ENCODE results near the gene ACAN.

Gene ACAN

DNA sequence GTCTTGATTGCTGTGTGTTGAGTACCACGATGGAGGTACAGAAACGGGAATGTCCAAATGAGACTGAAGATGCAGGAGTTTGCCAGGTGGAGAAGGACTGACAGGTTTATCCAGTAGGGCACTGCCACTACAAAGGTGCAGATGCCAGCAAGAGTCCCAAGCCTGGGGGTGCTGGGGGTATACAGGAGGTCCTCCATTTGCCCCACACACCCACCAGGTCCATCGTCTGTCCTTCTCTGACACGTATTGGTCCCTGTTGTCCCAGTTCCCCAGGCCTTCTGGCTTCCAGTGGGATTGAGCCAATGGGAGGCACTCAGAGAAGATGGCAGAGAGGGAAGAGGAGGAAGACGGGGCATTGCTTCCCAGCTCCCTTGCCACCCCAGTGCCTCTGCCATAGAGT lies 85.5 kb downstream of the ACAN start:
- Mint-ChIP-seq H3K9me3 (no peaks in the 10 kb centered on the region), H3K4me3 (no peak overlapping the region), H3K36me3 (ENCODE audit: low read depth) (peaks cover 19% of the 10 kb centered on the region), H3K27me3 (ENCODE audit: low read depth) (no peaks in the 10 kb centered on the region), H3K27ac (no peak overlapping the region), H3K4me1 (ENCODE audit: low read depth) (peaks cover 11% of the 10 kb centered on the region)

DNA sequence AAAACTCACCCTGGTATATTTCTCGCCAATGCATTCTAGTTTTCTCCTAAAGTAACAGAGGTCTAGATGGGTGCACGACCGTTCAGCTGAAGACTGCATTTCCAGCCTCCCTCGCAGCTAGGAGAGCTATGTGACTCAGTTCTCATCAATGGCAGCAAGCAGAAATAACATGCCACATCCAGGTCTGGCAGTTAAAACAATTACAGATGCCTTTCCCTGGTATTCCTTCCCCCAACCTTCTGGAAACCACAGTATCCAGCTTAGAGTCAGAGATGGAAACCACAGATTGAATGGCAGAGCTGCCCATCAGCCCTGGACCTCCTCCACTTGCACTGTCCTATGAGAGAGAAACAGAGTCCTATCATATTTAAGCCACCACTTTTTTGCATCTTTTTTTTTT lies 87.3 kb downstream of the ACAN start:
- Mint-ChIP-seq H3K9me3 (no peaks in the 10 kb centered on the region), H3K4me3 (no peak overlapping the region), H3K27ac (no peak overlapping the region), H3K36me3 (ENCODE audit: low read depth) (peaks cover 10% of the 10 kb centered on the region), H3K4me1 (ENCODE audit: low read depth) (peaks cover 18% of the 10 kb centered on the region), H3K27me3 (ENCODE audit: low read depth) (no peaks in the 10 kb centered on the region)

DNA sequence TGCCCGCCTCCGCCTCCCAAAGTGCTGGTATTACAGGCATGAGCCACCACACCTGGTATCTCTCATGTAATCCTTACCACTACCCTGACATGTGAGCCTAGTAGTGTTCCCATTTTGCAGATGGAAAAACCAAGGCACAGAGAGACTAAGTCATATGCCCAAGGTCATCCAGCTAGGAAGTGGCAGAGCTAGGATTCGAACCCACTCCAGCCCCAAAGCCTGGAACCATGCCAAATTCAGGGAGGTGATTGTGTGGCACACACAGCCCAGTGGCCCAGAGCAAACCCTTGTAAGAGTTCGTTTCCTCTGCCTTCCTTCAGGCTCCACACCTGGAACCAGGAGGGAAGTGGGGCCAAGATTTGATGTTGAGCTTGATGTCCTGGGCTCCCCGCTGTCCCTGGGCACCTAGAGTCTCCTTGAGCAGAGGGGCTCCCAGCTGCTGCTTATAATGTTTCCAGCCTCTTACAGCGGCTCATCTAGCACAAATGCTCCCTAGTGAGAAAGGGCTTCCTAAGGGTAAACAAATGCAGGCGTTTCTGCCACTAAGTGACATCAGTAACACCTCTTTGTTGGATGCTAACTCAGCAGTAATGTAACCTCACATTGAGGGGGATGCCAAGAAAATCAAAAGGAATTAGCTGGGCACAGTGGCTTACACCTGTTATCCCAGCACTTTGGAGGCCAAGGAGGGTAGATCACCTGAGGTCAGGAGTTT lies 88.5 kb downstream of the ACAN start:
- Mint-ChIP-seq H3K27ac (no peak overlapping the region), H3K9me3 (no peaks in the 10 kb centered on the region), H3K27me3 (ENCODE audit: low read depth) (no peaks in the 10 kb centered on the region), H3K36me3 (ENCODE audit: low read depth) (peaks cover 10% of the 10 kb centered on the region), H3K4me3 (no peak overlapping the region), H3K4me1 (ENCODE audit: low read depth) (peaks cover 25% of the 10 kb centered on the region)

DNA sequence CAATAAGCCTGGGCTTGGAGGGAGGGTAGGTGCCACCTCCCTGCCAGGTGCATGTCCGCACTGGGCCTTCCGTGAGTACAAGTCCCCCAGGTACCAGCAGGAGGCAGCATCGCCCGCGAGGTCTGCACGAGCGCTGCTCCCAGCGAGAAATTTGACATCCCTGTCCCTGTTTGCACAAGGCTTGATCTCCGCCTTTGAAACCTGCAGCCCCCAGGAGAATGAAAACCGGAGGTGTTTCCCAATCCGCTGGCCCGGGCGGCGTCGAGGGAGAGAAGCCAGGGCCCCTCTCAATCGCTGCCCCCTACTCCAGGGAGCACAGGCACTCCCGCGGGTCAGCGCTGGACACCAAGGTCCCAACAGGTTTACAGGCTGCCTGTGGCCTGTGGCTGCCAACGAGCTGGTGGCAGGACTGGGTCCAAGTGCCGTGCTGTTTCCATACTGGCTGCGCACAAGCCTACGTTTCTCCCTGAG lies 91.1 kb downstream of the ACAN start:
- Mint-ChIP-seq H3K9me3 (no peaks in the 10 kb centered on the region), H3K4me1 (ENCODE audit: low read depth) (peaks cover 36% of the 10 kb centered on the region), H3K27ac (peak overlapping the region; percentile 73)

DNA sequence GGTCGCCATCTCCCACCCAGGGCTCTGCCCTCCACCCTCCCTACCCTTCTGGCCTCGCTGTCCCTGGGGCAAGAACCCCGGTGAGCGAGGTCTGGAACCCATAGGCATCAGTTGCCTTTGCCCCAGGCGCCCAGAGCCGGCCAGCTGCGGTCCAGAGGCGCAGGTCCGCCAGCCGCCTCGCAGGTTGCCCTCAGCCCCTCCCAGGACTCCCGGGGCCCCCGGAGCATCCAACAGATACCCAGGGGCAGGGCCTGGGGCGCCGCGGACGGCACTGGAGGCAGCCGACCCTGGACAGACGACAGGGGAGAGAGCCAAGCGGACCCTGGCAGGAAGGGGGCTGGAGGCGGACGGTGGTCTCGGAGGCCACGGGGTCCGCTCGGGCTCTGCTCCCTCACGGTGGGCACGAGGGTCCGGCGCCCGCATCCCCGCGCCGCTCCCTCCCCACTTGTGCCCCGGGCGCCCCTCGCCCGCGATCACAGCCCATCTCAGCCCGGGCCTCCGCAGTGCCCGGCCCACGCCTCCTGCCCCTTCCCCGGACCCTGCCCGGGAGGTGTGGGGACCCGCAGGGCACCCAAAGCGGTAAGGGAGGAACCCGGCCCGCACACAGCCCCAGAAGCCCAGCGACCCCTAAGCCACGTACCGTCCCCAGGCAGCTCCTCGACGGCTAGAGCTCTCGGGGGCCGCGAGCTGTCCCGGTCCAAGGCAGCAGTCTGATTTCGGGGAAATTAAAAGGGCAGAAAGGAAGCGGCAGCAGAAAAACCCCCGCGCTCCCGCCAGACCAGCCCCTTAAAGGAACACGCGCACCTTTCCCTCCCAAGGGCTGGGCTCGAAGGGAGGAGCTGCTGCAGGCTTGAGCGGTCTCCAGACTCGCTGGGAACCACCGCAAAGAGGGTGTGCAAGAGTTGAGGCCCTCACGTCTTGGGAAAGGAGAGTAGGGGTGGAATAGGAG lies 91.9 kb downstream of the ACAN start, which contains the start of gene HAPLN3:
Gene HAPLN3 (minus strand): TSS at position 726 of the 949 bp plus-strand sequence. CDS start 8,246 bp downstream, outside the sequence.
- H3K4me1 Mint-ChIP-seq (ENCODE audit: low read depth), result peaks cover 36% of the 10 kb centered on the region
- H3K4me3 Mint-ChIP-seq, result peak within 1 kb of the TSS; percentile 90
- peak within 1 kb of the TSS; percentile 73 for H3K27ac Mint-ChIP-seq
- H3K9me3 Mint-ChIP-seq, result no peaks in the 10 kb centered on the region
- no peaks in the 10 kb centered on the region for H3K27me3 Mint-ChIP-seq (ENCODE audit: low read depth)
- H3K36me3 Mint-ChIP-seq (ENCODE audit: low read depth), result no peaks in the 10 kb centered on the region

More for the DNA sequence above, 91.1 kb downstream of the ACAN start:
- peaks cover 3% of the 10 kb centered on the region for H3K36me3 Mint-ChIP-seq (ENCODE audit: low read depth)
- no peaks in the 10 kb centered on the region for H3K27me3 Mint-ChIP-seq (ENCODE audit: low read depth)
- H3K4me3 Mint-ChIP-seq, result peak overlapping the region; percentile 90

DNA sequence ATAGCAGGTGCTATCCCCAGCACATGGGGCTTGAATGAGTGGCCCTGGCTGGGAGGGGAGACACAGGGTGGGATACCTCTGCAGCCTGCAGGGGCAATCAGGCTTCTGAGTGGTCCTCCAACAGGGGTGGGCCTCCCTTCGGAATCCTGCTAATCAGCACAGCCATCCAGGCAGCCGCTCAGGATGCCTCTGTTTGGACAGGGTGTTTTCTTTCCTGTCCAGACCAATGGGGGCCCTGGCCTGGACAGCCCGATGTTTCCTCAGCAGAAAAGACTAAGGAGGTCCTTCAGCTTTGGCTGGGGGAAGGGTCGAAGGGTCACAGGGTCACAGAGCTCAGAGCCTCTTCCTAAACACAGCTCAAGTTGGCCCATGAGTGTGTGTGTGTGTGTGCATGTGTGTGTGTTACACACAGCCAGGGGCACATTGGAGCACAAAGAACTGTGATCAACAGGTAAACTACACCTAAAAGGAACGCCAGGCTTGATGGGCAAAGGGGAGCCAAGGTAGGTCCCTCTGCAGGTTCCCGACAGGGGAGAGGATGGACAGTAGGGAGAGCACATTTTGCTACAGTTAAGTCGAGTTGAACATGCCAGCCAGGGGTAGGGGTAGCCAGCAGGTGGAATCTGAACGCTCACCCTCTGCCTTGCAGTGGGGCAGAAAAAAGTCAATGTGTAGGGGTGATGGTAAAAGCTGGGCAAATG lies 93.2 kb downstream of the ACAN start:
- no peaks in the 10 kb centered on the region for H3K36me3 Mint-ChIP-seq (ENCODE audit: low read depth)
- H3K27me3 Mint-ChIP-seq (ENCODE audit: low read depth), result no peaks in the 10 kb centered on the region
- peaks cover 35% of the 10 kb centered on the region for H3K4me1 Mint-ChIP-seq (ENCODE audit: low read depth)
- H3K9me3 Mint-ChIP-seq, result no peaks in the 10 kb centered on the region
- peak overlapping the region; percentile 19 for H3K4me3 Mint-ChIP-seq
- peak overlapping the region; percentile 32 for H3K27ac Mint-ChIP-seq

DNA sequence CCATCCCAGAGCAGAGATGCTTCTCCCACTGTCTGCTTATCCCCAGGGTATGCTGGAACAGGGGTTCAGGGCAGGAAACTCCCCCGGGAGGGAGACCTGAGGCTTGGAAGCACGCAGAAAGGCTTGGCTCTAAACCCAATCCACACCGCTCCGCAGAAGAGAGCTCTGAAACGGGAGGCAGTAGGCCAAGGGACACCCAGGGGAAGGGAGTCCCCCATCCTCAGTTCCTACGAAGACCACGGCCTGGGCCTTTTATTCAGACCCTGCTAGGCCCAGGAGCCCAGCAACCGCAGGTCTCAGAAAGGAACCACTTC lies 93.9 kb downstream of the ACAN start:
- Mint-ChIP-seq H3K4me3 (no peak overlapping the region), H3K9me3 (no peaks in the 10 kb centered on the region), H3K36me3 (ENCODE audit: low read depth) (no peaks in the 10 kb centered on the region), H3K27me3 (ENCODE audit: low read depth) (no peaks in the 10 kb centered on the region), H3K4me1 (ENCODE audit: low read depth) (peaks cover 37% of the 10 kb centered on the region), H3K27ac (no peak overlapping the region)

DNA sequence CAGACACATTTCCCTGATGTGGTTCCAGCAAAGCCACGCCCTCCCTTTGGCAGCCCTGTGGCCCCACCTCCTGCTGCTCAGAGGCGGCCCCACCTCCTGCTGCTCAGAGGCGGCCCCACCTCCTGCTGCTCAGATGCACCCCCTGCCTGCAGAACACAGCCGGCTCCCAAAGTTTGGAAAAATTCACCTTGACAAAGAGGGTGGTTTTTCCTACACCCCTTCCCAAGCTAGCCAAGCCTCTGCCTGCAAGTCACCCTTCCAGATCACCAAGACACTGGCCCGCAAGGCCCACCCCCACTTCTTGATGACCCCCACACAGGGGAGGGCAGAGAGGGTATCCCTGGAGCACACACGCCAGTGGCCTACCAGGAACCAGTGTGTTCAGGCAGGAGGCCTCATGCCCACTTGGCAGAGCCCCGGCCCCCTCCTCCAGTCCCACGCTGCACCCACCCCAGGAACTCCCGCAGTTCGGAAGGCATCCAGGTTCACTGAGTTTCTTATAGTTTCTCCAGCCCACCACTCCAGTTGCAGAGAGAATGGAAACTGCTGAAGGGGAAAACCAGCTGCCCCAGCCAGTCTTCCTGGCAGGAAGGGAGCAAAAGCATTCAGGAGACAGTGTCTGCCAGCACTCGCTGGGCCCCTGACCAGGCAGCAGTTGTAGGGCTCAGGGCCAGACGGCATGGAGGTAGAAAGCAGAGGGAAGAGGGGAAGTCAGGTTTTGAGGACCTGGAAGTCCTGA lies 94.4 kb downstream of the ACAN start:
- H3K27me3 Mint-ChIP-seq (ENCODE audit: low read depth), result no peaks in the 10 kb centered on the region
- H3K36me3 Mint-ChIP-seq (ENCODE audit: low read depth), result no peaks in the 10 kb centered on the region
- no peak overlapping the region for H3K27ac Mint-ChIP-seq
- H3K4me3 Mint-ChIP-seq, result no peak overlapping the region
- H3K9me3 Mint-ChIP-seq, result no peaks in the 10 kb centered on the region
- H3K4me1 Mint-ChIP-seq (ENCODE audit: low read depth), result peaks cover 37% of the 10 kb centered on the region

DNA sequence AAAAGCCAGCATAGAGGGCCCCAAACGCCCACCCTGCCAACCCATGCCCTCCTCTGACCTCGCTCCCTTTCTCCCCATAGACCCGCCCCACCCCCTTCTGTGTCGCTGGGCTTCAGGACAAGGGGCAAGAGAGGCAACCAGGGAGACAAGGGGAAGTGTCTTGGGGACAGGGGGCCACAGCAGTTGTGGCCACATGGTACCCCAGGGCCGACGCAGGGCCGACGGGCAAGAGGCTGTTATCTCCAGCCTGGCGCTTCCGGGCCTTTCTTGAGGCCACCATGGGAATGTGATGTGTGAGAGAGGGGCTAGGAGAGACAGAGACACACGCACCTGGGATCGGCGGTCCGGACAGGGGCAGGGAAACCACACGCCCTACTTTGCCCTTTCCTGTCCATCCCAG lies 95.5 kb downstream of the ACAN start:
- Mint-ChIP-seq H3K4me3 (no peak overlapping the region), H3K27me3 (ENCODE audit: low read depth) (no peaks in the 10 kb centered on the region), H3K36me3 (ENCODE audit: low read depth) (no peaks in the 10 kb centered on the region), H3K4me1 (ENCODE audit: low read depth) (peaks cover 30% of the 10 kb centered on the region), H3K27ac (no peak overlapping the region), H3K9me3 (no peaks in the 10 kb centered on the region)

DNA sequence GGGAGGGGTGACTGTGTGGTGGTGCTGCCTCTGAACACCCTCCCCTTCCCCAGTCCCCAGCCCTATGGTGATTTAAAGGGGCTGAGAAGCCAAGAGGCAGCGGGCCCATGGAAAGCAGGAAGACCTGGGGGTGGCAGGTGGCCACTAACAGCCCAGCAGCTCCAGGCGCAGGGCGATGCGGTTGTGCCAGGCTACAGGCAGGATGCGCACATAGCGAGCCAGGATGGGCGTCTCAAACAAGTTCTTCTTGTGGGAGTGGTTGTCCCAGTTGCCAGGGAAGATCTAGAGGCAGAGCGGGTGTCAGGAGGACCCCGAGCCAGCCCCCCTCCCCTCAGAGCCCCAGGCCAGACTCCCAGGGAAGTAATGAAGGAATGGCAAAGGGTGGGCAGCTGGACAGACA lies 96.0 kb downstream of the ACAN start:
- Mint-ChIP-seq H3K4me1 (ENCODE audit: low read depth) (peaks cover 28% of the 10 kb centered on the region), H3K27me3 (ENCODE audit: low read depth) (no peaks in the 10 kb centered on the region)

DNA sequence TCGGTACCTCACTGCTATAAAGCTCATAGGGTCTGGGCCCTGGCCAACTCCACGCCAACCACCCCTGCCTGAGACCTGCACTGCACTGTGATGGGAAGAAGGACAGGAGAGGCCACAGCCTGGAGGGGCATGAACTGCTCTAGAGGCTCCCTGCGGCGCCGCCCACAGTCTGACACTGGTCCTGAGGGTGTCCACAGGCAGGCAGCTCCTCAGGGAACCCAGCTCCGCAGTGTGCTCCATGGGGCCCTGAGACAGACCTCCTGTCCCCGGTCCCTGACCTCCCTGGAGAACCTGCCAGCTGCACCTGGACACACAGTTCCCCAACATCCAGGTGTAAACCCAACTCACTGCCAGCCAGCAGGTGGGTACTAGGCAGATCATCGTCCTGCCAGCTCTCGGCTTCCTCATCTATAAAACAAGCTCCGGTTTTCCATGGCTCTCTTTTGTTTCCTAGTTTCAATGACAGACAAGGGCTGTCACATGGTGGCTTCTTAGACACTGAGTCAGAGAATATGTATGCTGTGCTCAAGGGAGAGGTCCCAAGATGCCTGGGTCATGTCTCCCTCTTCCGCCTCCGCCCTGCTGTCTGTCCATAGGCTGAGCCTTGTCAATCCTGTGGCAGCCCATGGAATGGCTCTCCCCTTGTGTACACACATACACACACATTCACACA lies 97.2 kb downstream of the ACAN start:
- Mint-ChIP-seq H3K4me3 (no peak overlapping the region), H3K36me3 (ENCODE audit: low read depth) (no peaks in the 10 kb centered on the region), H3K4me1 (ENCODE audit: low read depth) (peaks cover 34% of the 10 kb centered on the region), H3K9me3 (no peaks in the 10 kb centered on the region), H3K27me3 (ENCODE audit: low read depth) (no peaks in the 10 kb centered on the region), H3K27ac (no peak overlapping the region)

More for the DNA sequence above, 96.0 kb downstream of the ACAN start:
- Mint-ChIP-seq H3K4me3 (no peak overlapping the region), H3K27ac (no peak overlapping the region), H3K9me3 (no peaks in the 10 kb centered on the region), H3K36me3 (ENCODE audit: low read depth) (no peaks in the 10 kb centered on the region)

DNA sequence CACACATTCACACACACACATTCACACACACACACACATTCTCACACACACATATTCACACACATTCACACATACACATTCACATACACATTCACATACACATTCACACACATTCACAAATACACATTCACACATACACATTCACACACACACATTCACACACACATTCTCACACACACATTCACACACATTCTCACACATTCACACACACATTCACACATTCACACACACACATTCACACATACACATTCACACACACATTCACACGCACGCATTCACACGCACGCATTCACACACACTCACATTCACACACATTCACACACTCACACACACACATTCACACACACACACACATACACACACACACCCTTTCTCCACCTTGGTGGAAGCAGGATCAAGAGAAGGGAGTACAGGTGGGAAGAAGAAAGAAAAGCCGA lies 97.8 kb downstream of the ACAN start:
- H3K9me3 Mint-ChIP-seq, result no peaks in the 10 kb centered on the region
- no peaks in the 10 kb centered on the region for H3K36me3 Mint-ChIP-seq (ENCODE audit: low read depth)
- no peak overlapping the region for H3K4me3 Mint-ChIP-seq
- H3K27ac Mint-ChIP-seq, result no peak overlapping the region
- H3K27me3 Mint-ChIP-seq (ENCODE audit: low read depth), result no peaks in the 10 kb centered on the region
- peaks cover 30% of the 10 kb centered on the region for H3K4me1 Mint-ChIP-seq (ENCODE audit: low read depth)

DNA sequence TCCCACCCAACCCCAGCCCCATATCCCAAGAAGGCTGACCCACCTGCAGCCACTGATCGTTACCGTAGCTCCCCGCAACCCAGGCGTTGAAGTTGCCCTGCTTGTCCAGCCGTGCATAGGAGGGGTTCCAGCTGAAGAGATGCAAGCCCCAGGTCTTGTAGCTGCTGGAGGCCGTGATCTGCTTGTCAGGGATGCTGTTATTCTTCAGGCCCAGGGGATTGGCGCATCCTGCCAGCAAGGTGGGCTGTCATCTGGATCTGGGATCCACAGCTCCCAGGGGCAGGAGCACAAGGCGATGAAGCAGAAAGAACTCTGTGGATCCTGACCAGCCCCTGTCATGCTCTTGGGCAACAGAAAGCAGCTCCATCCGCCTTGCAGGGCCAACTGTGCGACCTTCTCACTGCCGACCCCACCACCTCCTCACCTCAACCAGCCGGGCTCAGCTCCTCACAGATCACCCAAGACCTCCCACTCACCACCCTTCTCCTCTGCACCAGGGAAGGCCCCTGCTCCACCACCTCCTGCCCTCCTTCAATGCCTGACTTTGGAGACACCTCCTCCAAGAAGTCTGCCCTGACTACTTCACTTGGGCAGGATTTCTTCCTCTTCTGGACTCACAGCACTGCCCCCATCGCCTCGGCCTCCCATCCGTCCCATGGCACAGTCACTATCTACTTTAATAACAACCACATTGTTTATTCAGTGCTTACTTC lies 98.4 kb downstream of the ACAN start:
- Mint-ChIP-seq H3K9me3 (no peaks in the 10 kb centered on the region), H3K27ac (no peak overlapping the region), H3K4me1 (ENCODE audit: low read depth) (peaks cover 27% of the 10 kb centered on the region), H3K27me3 (ENCODE audit: low read depth) (no peaks in the 10 kb centered on the region), H3K36me3 (ENCODE audit: low read depth) (no peaks in the 10 kb centered on the region), H3K4me3 (no peak overlapping the region)
